ENCODE results near the gene SLC47A2.

The SLC47A2 gene

GRCh38 chr17:19664136-19664820 is 52.1 kb downstream of the SLC47A2 start:
- Histone ChIP-seq H3K4me1 (ENCODE audit: control insufficient read depth, insufficient read depth, low read length) (no peaks in the 10 kb centered on the region), H3K36me3 (ENCODE audit: control insufficient read depth, insufficient read depth, low read length) (peaks cover 10% of the 10 kb centered on the region), H3K27ac (ENCODE audit: insufficient read depth, low read depth, low read length, poor library complexity, severe bottlenecking) (no peak overlapping the region), H3K27me3 (ENCODE audit: control insufficient read depth, insufficient read depth, low read length, poor library complexity, severe bottlenecking) (no peaks in the 10 kb centered on the region), H3K9me3 (ENCODE audit: control insufficient read depth, low read length) (no peaks in the 10 kb centered on the region), H3K4me3 (ENCODE audit: insufficient read depth, low read depth, low read length) (no peak overlapping the region)
- WGBS, 2 experiments, result 93 to 94% methylated on average over 5 of the region's 5 CpGs

GRCh38 chr17:19663097-19663496 is 53.3 kb downstream of the SLC47A2 start:
- Histone ChIP-seq H3K4me3 (ENCODE audit: insufficient read depth, low read depth, low read length) (no peak overlapping the region), H3K27ac (ENCODE audit: insufficient read depth, low read depth, low read length, poor library complexity, severe bottlenecking) (no peak overlapping the region), H3K4me1 (ENCODE audit: control insufficient read depth, insufficient read depth, low read length) (no peaks in the 10 kb centered on the region), H3K27me3 (ENCODE audit: control insufficient read depth, insufficient read depth, low read length, poor library complexity, severe bottlenecking) (no peaks in the 10 kb centered on the region), H3K36me3 (ENCODE audit: control insufficient read depth, insufficient read depth, low read length) (peaks cover 10% of the 10 kb centered on the region), H3K9me3 (ENCODE audit: control insufficient read depth, low read length) (no peaks in the 10 kb centered on the region)
- 96 to 97% methylated on average over 6 of the region's 6 CpGs for WGBS, 2 experiments

- Histone ChIP-seq H3K27ac (ENCODE audit: insufficient read depth, low read depth, low read length, poor library complexity, severe bottlenecking) (no peak overlapping the region), H3K36me3 (ENCODE audit: control insufficient read depth, insufficient read depth, low read length) (peaks cover 13% of the 10 kb centered on the region), H3K4me1 (ENCODE audit: control insufficient read depth, insufficient read depth, low read length) (no peaks in the 10 kb centered on the region), H3K9me3 (ENCODE audit: control insufficient read depth, low read length) (no peaks in the 10 kb centered on the region), H3K27me3 (ENCODE audit: control insufficient read depth, insufficient read depth, low read length, poor library complexity, severe bottlenecking) (no peaks in the 10 kb centered on the region), H3K4me3 (ENCODE audit: insufficient read depth, low read depth, low read length) (no peak overlapping the region)
- WGBS, 2 experiments, result 87 to 91% methylated on average over 2 of the region's 3 CpGs
Measured at GRCh38 chr17:19661121-19661520, 55.3 kb downstream of the SLC47A2 start.

GRCh38 chr17:19660219-19660870 is 56.0 kb downstream of the SLC47A2 start:
- H3K27me3 ChIP-seq (ENCODE audit: control insufficient read depth, insufficient read depth, low read length, poor library complexity, severe bottlenecking), result no peaks in the 10 kb centered on the region
- H3K27ac ChIP-seq (ENCODE audit: insufficient read depth, low read depth, low read length, poor library complexity, severe bottlenecking), result no peak overlapping the region
- H3K4me1 ChIP-seq (ENCODE audit: control insufficient read depth, insufficient read depth, low read length), result no peaks in the 10 kb centered on the region
- H3K36me3 ChIP-seq (ENCODE audit: control insufficient read depth, insufficient read depth, low read length), result peaks cover 15% of the 10 kb centered on the region
- no peak overlapping the region for H3K4me3 ChIP-seq (ENCODE audit: insufficient read depth, low read depth, low read length)
- no peaks in the 10 kb centered on the region for H3K9me3 ChIP-seq (ENCODE audit: control insufficient read depth, low read length)
- 94% methylated on average over 6 of the region's 6 CpGs for WGBS, 2 experiments

- 94 to 97% methylated on average over 7 of the region's 7 CpGs for WGBS, 2 experiments
- Histone ChIP-seq H3K9me3 (ENCODE audit: control insufficient read depth, low read length) (no peaks in the 10 kb centered on the region), H3K27me3 (ENCODE audit: control insufficient read depth, insufficient read depth, low read length, poor library complexity, severe bottlenecking) (no peaks in the 10 kb centered on the region), H3K36me3 (ENCODE audit: control insufficient read depth, insufficient read depth, low read length) (peaks cover 23% of the 10 kb centered on the region), H3K27ac (ENCODE audit: insufficient read depth, low read depth, low read length, poor library complexity, severe bottlenecking) (no peak overlapping the region), H3K4me1 (ENCODE audit: control insufficient read depth, insufficient read depth, low read length) (no peaks in the 10 kb centered on the region), H3K4me3 (ENCODE audit: insufficient read depth, low read depth, low read length) (no peak overlapping the region)
Measured at GRCh38 chr17:19659366-19660177, 56.8 kb downstream of the SLC47A2 start.

- 95 to 96% methylated on average over 4 of the region's 4 CpGs for WGBS, 2 experiments
- Histone ChIP-seq H3K27ac (ENCODE audit: insufficient read depth, low read depth, low read length, poor library complexity, severe bottlenecking) (no peak overlapping the region), H3K4me1 (ENCODE audit: control insufficient read depth, insufficient read depth, low read length) (no peaks in the 10 kb centered on the region), H3K36me3 (ENCODE audit: control insufficient read depth, insufficient read depth, low read length) (peaks cover 29% of the 10 kb centered on the region), H3K4me3 (ENCODE audit: insufficient read depth, low read depth, low read length) (no peak overlapping the region), H3K9me3 (ENCODE audit: control insufficient read depth, low read length) (no peaks in the 10 kb centered on the region), H3K27me3 (ENCODE audit: control insufficient read depth, insufficient read depth, low read length, poor library complexity, severe bottlenecking) (no peaks in the 10 kb centered on the region)
Measured at GRCh38 chr17:19656851-19657581, 59.4 kb downstream of the SLC47A2 start.

GRCh38 chr17:19656336-19656735 is 60.0 kb downstream of the SLC47A2 start:
- no peak overlapping the region for H3K4me3 ChIP-seq (ENCODE audit: insufficient read depth, low read depth, low read length)
- no peaks in the 10 kb centered on the region for H3K9me3 ChIP-seq (ENCODE audit: control insufficient read depth, low read length)
- H3K4me1 ChIP-seq (ENCODE audit: control insufficient read depth, insufficient read depth, low read length), result no peaks in the 10 kb centered on the region
- no peak overlapping the region for H3K27ac ChIP-seq (ENCODE audit: insufficient read depth, low read depth, low read length, poor library complexity, severe bottlenecking)
- 94 to 98% methylated on average over 4 of the region's 4 CpGs for WGBS, 2 experiments
- no peaks in the 10 kb centered on the region for H3K27me3 ChIP-seq (ENCODE audit: control insufficient read depth, insufficient read depth, low read length, poor library complexity, severe bottlenecking)
- peaks cover 29% of the 10 kb centered on the region for H3K36me3 ChIP-seq (ENCODE audit: control insufficient read depth, insufficient read depth, low read length)

- H3K36me3 ChIP-seq (ENCODE audit: control insufficient read depth, insufficient read depth, low read length), result peaks cover 29% of the 10 kb centered on the region
- WGBS, 2 experiments, result 96 to 98% methylated on average over 3 to 4 of the region's 4 CpGs
- H3K27ac ChIP-seq (ENCODE audit: insufficient read depth, low read depth, low read length, poor library complexity, severe bottlenecking), result no peak overlapping the region
- H3K9me3 ChIP-seq (ENCODE audit: control insufficient read depth, low read length), result no peaks in the 10 kb centered on the region
- no peaks in the 10 kb centered on the region for H3K27me3 ChIP-seq (ENCODE audit: control insufficient read depth, insufficient read depth, low read length, poor library complexity, severe bottlenecking)
- H3K4me1 ChIP-seq (ENCODE audit: control insufficient read depth, insufficient read depth, low read length), result no peaks in the 10 kb centered on the region
- H3K4me3 ChIP-seq (ENCODE audit: insufficient read depth, low read depth, low read length), result no peak overlapping the region
Measured at GRCh38 chr17:19654896-19655295, 61.5 kb downstream of the SLC47A2 start.

GRCh38 chr17:19654342-19654886 is 62.0 kb downstream of the SLC47A2 start:
- no peak overlapping the region for H3K4me3 ChIP-seq (ENCODE audit: insufficient read depth, low read depth, low read length)
- H3K36me3 ChIP-seq (ENCODE audit: control insufficient read depth, insufficient read depth, low read length), result peaks cover 29% of the 10 kb centered on the region
- no peaks in the 10 kb centered on the region for H3K4me1 ChIP-seq (ENCODE audit: control insufficient read depth, insufficient read depth, low read length)
- H3K27ac ChIP-seq (ENCODE audit: insufficient read depth, low read depth, low read length, poor library complexity, severe bottlenecking), result no peak overlapping the region
- H3K27me3 ChIP-seq (ENCODE audit: control insufficient read depth, insufficient read depth, low read length, poor library complexity, severe bottlenecking), result no peaks in the 10 kb centered on the region
- WGBS, 2 experiments, result 97% methylated on average over 30 of the region's 30 CpGs
- no peaks in the 10 kb centered on the region for H3K9me3 ChIP-seq (ENCODE audit: control insufficient read depth, low read length)

Measured in ectodermal cell (in vitro differentiated cells).